HUES48 (cell line): ENCODE measurements around the gene THAP8.

Source experiments
- H3K27ac ChIP-seq: one replicate; pipeline ENCODE4 v1.7.0; 2013; ENCODE audit warnings: low read depth, low read length, inconsistent platforms
- H3K27me3 ChIP-seq: 2 replicates; pipeline ENCODE4 v1.6.1; 2013; ENCODE audit warnings: mild to moderate bottlenecking, low read length; ENCODE audit not compliant: control insufficient read depth, insufficient read depth
- H3K36me3 ChIP-seq: 2 replicates; pipeline ENCODE4 v1.6.1; 2013; ENCODE audit warnings: low read length; ENCODE audit not compliant: control insufficient read depth, insufficient read depth
- H3K4me1 ChIP-seq: 2 replicates; pipeline ENCODE4 v1.6.1; 2013; ENCODE audit warnings: mild to moderate bottlenecking, low read length; ENCODE audit not compliant: control insufficient read depth, insufficient read depth
- H3K4me3 ChIP-seq: 2 replicates; pipeline ENCODE4 v1.5.1; 2013; ENCODE audit warnings: mild to moderate bottlenecking, low read depth, low read length
- H3K9ac ChIP-seq: 2 replicates; pipeline ENCODE4 v1.6.1; 2013; ENCODE audit warnings: mild to moderate bottlenecking, low read depth, low read length, moderate library complexity
- H3K9me3 ChIP-seq: 2 replicates; pipeline ENCODE4 v1.6.1; 2013; ENCODE audit warnings: low read length; ENCODE audit not compliant: control insufficient read depth, insufficient read depth

Gene THAP8

GRCh38 chr19:35990771-35991730 is 63.0 kb downstream of the THAP8 start:
- peaks cover 6% of the 10 kb centered on the region for H3K27me3 ChIP-seq
- no peaks in the 10 kb centered on the region for H3K9me3 ChIP-seq
- H3K4me1 ChIP-seq, result no peaks in the 10 kb centered on the region
- no peak overlapping the region for H3K9ac ChIP-seq
- no peak overlapping the region for H3K4me3 ChIP-seq
- no peaks in the 10 kb centered on the region for H3K36me3 ChIP-seq
- H3K27ac ChIP-seq, result no peak overlapping the region

DNA sequence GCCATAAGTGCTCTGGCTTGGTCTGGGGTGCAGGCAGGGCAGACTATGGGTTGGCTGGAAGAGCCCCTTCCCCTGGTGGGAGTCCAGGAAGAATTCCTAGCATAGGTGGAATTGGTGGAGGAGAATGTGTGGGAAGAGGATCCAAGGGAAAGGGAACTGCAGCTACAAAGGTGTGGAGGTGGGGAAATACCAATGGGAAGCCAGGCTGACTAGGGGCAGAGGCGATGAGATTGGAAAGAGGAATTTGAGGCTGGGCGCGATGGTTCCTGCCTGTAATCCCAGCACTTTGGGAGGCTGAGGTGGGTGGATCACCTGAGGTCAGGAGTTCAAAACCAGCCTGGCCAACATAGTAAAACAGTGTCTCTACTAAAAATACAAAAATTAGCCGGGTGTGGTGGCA is 63.9 kb downstream of the THAP8 start:
- Histone ChIP-seq H3K4me1 (no peaks in the 10 kb centered on the region), H3K27me3 (peaks cover 14% of the 10 kb centered on the region), H3K36me3 (no peaks in the 10 kb centered on the region), H3K27ac (no peak overlapping the region), H3K9ac (no peak overlapping the region), H3K9me3 (no peaks in the 10 kb centered on the region), H3K4me3 (no peak overlapping the region)

GRCh38 chr19:35988824-35989223 is 65.3 kb downstream of the THAP8 start:
- Histone ChIP-seq H3K9me3 (no peaks in the 10 kb centered on the region), H3K4me3 (no peak overlapping the region), H3K27ac (no peak overlapping the region), H3K27me3 (peaks cover 14% of the 10 kb centered on the region), H3K9ac (no peak overlapping the region), H3K36me3 (no peaks in the 10 kb centered on the region), H3K4me1 (no peaks in the 10 kb centered on the region)

DNA sequence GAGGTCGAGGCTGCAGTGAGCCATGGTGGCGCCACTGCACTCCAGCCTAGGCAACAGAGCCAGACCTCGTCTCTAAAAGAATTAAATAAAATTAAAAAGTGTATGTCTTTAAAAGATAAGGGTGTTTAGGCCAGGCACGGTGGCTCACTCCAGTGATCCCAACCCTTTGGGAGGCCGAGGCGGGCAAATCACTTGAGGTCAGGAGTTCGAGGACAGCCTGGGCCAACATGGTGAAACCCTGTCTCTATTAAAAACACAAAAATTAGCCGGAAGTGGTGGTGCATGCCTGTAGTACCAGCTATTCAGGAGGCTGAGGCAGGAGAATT is 66.6 kb downstream of the THAP8 start:
- H3K9me3 ChIP-seq, result no peaks in the 10 kb centered on the region
- no peaks in the 10 kb centered on the region for H3K4me1 ChIP-seq
- H3K4me3 ChIP-seq, result peak overlapping the region; percentile 55; the same call in 1 of the 2 replicates
- no peaks in the 10 kb centered on the region for H3K36me3 ChIP-seq
- peaks cover 14% of the 10 kb centered on the region for H3K27me3 ChIP-seq
- H3K27ac ChIP-seq, result no peak overlapping the region
- H3K9ac ChIP-seq, result no peak overlapping the region

DNA sequence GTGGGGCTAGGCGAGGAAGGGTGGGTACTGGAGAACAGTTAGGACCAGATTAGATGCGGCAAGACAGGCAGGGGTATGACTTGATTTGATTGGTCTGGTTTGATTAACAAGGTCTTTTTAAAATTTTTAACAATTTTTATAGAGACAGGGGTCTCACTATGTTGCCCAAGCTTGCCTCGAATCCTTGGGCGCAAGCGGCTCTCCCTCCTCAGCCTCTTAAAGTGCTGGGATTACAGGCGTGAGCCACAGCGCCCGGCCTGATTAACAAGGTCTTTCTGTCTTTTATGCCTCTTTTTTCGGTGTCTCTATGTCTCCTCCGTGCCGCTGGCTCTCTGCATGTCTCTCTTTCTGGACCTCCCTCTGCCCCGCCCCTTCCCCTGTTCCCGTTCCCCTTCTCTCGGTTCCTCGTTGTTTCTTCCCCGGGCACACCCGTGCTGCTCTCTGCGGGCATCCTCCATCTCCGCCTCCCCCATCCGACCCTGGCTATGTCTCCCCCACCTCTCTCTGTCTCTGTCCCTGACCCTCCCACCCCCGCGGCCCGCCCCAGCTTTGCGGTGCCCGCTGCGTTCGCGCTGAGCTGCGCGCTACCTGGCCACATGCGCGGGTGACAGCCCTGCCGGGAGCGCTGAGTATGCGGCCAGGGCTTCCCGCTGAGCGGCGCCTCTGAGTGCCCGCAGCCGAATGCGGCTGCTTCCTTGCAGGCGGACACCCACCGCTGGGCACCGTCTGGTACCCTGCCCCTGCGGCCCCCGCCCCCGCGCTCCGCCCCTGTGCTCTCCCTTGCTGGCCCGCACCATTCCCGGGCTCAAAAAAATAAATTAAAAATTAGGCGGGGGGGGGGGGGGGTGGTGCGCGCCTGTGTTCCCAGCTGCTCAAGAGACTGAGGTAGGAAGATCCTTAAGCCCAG is 67.2 kb downstream of the THAP8 start:
- H3K27me3 ChIP-seq, result peaks cover 14% of the 10 kb centered on the region
- no peak overlapping the region for H3K27ac ChIP-seq
- H3K36me3 ChIP-seq, result no peaks in the 10 kb centered on the region
- H3K9ac ChIP-seq, result no peak overlapping the region
- H3K4me3 ChIP-seq, result peak overlapping the region; percentile 55
- H3K9me3 ChIP-seq, result no peaks in the 10 kb centered on the region
- no peaks in the 10 kb centered on the region for H3K4me1 ChIP-seq

- H3K27ac ChIP-seq, result no peak overlapping the region
- no peaks in the 10 kb centered on the region for H3K4me1 ChIP-seq
- H3K36me3 ChIP-seq, result no peaks in the 10 kb centered on the region
- no peaks in the 10 kb centered on the region for H3K9me3 ChIP-seq
- H3K27me3 ChIP-seq, result peaks cover 14% of the 10 kb centered on the region
- H3K9ac ChIP-seq, result no peak overlapping the region
- no peak overlapping the region for H3K4me3 ChIP-seq
These were observed 68.0 kb downstream of the THAP8 start for GRCh38 chr19:35986111-35986510.
